GM18505 (cell line): Measurements from ENCODE around the gene KDM6A.
"Not testable (repeated sequence)": the region's sequence is repeated elsewhere in the genome, so short reads cannot be mapped to it uniquely, and the experiment has no call there.

ENCODE experiments used
- ATAC-seq: cut with Tn5 transposase; IDR thresholded peaks from one replicate; pipeline ENCODE4 v1.9.1; 2021; ENCODE audit not compliant: unreplicated experiment
- POLR2A ChIP-seq: IDR thresholded peaks from 4 replicates; pipeline ENCODE4 v1.6.1; 2011; ENCODE audit warnings: borderline replicate concordance; ENCODE audit not compliant: insufficient read depth, insufficient read length; ENCODE audit errors: extremely low read depth

The KDM6A gene

GRCh38 chrX:44918722-44919121 is 45.7 kb downstream of the KDM6A start:
- ATAC-seq: no peak
- TF ChIP-seq POLR2A: no peak

- no peak for ATAC-seq
Measured at GRCh38 chrX:44922980-44923379, 50.0 kb downstream of the KDM6A start.

GRCh38 chrX:44927398-44927797 is 54.4 kb downstream of the KDM6A start:
- ATAC-seq: no peak

More at GRCh38 chrX:44922980-44923379, 50.0 kb downstream of the KDM6A start:
- TF ChIP-seq POLR2A: no peak

GRCh38 chrX:44931441-44931973 is 58.5 kb downstream of the KDM6A start:
- ATAC-seq: no peak
- no peak for TF ChIP-seq POLR2A

More at GRCh38 chrX:44927398-44927797, 54.4 kb downstream of the KDM6A start:
- TF ChIP-seq POLR2A: no peak

- no peak for TF ChIP-seq POLR2A
- ATAC-seq: no peak
Measured at GRCh38 chrX:44935172-44935571, 62.2 kb downstream of the KDM6A start.

- no peak for ATAC-seq
- TF ChIP-seq POLR2A: no peak
Measured at GRCh38 chrX:44935640-44936039, 62.7 kb downstream of the KDM6A start.

- no peak for TF ChIP-seq POLR2A
- ATAC-seq: no peak
Measured at GRCh38 chrX:44937606-44938005, 64.6 kb downstream of the KDM6A start.

- ATAC-seq: no peak
- TF ChIP-seq POLR2A: no peak
Measured at GRCh38 chrX:44938111-44938510, 65.1 kb downstream of the KDM6A start.

GRCh38 chrX:44940541-44940940 is 67.6 kb downstream of the KDM6A start:
- not testable (repeated sequence) for ATAC-seq

GRCh38 chrX:44943007-44943406 is 70.0 kb downstream of the KDM6A start:
- no peak for ATAC-seq
- no peak for TF ChIP-seq POLR2A

- no peak for TF ChIP-seq POLR2A
- no peak for ATAC-seq
Measured at GRCh38 chrX:44944894-44945293, 71.9 kb downstream of the KDM6A start.

- no peak for ATAC-seq
- no peak for TF ChIP-seq POLR2A
Measured at GRCh38 chrX:44945736-44946135, 72.7 kb downstream of the KDM6A start.

- TF ChIP-seq POLR2A: no peak
- ATAC-seq: no peak
Measured at GRCh38 chrX:44946771-44947170, 73.8 kb downstream of the KDM6A start.

- no peak for ATAC-seq
- no peak for TF ChIP-seq POLR2A
Measured at GRCh38 chrX:44947995-44948394, 75.0 kb downstream of the KDM6A start.

- ATAC-seq: no peak
- TF ChIP-seq POLR2A: no peak
Measured at GRCh38 chrX:44948406-44948805, 75.4 kb downstream of the KDM6A start.
